HG02870 (cell line): ENCODE data around the gene RAB26.
"Not testable (repeated sequence)": the region's sequence is repeated elsewhere in the genome, so short reads cannot be mapped to it uniquely, and the experiment has no call there.

Source experiments
- ATAC-seq: cut with Tn5 transposase; IDR thresholded peaks from one replicate; pipeline ENCODE4 v1.9.1; 2021; ENCODE audit warnings: mild to moderate bottlenecking, moderate library complexity; ENCODE audit not compliant: unreplicated experiment

RAB26 gene

DNA sequence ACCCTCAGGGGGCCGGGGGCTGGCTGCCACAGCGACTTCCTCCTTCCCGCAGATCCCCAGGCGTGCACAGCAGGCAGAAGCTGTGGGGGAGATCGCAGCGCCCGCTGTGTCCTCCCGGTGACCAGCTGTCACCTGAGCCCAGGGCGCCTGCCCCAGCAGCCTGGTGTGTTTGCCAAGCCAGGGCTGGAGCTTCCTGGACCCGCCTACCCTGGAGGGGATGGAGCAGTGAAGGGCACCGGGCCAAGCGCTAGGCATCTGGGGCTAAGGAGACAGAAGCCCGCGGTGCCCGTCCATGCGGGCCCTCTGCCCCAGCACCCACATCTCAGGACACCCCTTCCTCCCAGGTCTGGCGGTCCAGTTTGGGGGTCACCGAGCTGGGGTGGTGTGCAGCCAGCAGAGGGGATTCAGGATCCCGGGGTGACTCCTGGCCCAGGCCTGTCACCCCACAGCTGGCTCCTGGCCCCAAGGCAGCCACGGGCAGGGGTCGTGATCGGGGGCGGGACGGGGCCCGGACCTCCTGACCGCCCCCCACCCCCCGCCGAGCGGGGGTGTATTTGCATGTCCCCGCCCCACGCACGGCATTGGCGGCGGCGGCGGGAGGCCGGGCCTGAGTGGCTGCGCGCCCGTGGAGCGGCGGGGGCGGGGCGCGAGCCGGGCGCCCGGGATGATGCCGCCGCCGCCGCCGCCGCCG, at the start of gene RAB26:
TSS of gene RAB26 (plus strand) at position 645 of the 691 bp plus-strand sequence. CDS start 159 bp downstream, outside the sequence.
- no peak for ATAC-seq

DNA sequence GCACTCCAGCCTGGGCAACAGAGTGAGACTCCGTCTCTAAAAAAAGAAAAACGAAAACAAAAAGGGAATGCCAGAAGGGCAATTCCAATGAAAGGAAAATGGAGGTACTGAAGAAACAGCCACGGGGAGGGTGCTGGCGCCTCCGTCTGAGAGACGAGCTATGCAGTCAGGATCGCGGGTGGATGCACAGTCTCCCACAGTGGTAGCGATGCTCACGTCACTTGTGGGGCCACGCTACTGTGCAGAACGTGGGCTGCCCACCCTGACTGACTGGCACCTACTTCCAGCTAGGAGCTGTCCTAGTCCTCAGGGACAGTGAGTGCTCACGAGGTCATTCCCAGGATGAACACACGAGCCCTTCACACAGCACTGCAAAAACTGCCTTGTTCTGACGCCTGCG, 46.8 kb upstream of the RAB26 start:
- ATAC-seq, result not testable (repeated sequence)

- ATAC-seq, result no peak
Measured at GRCh38 chr16:2102471-2102870, 46.0 kb upstream of the RAB26 start.

- ATAC-seq, result not testable (repeated sequence)
Measured at GRCh38 chr16:2104464-2104863, 44.0 kb upstream of the RAB26 start.

- ATAC-seq, result not testable (repeated sequence)
Measured at GRCh38 chr16:2105291-2105690, 43.1 kb upstream of the RAB26 start.

- not testable (repeated sequence) for ATAC-seq
Measured at GRCh38 chr16:2105769-2106168, 42.7 kb upstream of the RAB26 start.

DNA sequence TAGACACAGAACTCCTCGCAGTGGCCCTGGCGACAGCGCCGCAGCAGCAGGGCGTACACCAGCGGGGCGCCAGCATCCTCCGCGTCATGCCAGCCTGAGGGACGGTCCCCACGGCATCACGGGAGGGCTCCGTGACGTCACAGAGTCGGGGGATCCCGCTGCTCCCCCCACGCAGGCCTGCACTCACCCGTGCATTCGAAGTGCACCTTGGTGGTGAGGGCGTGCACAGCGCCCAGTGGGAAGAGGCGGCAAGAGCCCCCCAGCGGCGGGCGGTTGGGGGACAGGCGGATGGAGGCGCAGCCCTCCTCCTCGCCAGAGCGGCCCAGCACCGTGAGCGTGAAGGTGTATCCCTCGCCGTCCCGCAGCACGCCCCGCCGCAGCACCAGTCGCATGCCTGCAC, 42.2 kb upstream of the RAB26 start:
- ATAC-seq, result not testable (repeated sequence)

GRCh38 chr16:2107121-2107790, 41.2 kb upstream of the RAB26 start:
- not testable (repeated sequence) for ATAC-seq

- not testable (repeated sequence) for ATAC-seq
Measured at GRCh38 chr16:2107791-2108125, 40.7 kb upstream of the RAB26 start.

GRCh38 chr16:2108446-2109270, 39.8 kb upstream of the RAB26 start:
- ATAC-seq, result not testable (repeated sequence)

GRCh38 chr16:2109271-2109580, 39.2 kb upstream of the RAB26 start:
- not testable (repeated sequence) for ATAC-seq

- ATAC-seq, result not testable (repeated sequence)
Measured at GRCh38 chr16:2109872-2110271, 38.6 kb upstream of the RAB26 start.

GRCh38 chr16:2110332-2111008, 38.0 kb upstream of the RAB26 start:
- ATAC-seq, result not testable (repeated sequence)

- ATAC-seq, result not testable (repeated sequence)
Measured at GRCh38 chr16:2111009-2111353, 37.4 kb upstream of the RAB26 start.

- not testable (repeated sequence) for ATAC-seq
Measured at GRCh38 chr16:2111412-2112335, 36.8 kb upstream of the RAB26 start.

GRCh38 chr16:2112539-2113106, 35.8 kb upstream of the RAB26 start:
- ATAC-seq, result not testable (repeated sequence)

DNA sequence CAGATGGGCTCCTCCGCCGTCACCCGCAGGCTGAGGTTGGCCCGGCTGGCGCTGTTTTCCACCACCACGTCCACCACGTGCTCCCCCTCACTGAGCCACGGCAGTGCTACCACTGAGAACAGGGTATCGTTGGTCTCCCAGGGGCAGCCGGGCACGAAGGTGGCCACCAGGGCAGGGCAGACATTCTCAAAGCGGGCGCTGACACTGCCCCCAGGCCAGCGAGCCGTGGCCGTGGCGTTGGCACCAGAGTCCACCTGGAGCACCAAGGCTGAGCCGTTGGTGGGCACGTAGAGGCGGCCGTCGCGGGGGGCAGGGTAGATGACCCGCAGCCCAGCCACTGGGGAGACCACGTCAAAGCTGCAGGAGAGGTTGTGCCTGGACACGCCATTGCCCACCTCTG, 34.2 kb upstream of the RAB26 start:
- not testable (repeated sequence) for ATAC-seq

- ATAC-seq, result not testable (repeated sequence)
Measured at GRCh38 chr16:2114885-2115590, 33.4 kb upstream of the RAB26 start.

DNA sequence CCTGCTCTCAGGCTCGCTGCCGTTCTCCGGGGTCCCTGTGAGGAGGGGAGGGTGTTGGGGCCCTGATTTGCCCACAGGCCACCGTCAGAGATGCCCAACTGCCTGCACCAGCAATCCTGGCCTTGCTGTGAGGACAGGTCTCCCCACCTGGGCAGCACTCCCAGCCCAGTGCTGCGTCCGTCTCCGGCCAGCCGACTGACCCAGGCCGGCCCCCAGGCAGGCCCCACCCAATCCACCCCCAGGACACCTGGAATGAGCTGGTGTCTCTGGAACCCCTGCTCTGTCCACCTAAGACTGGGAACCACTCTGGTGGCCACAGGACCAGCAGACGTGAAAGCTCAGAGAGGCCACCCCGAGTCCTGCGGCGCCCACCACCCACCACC, 32.8 kb upstream of the RAB26 start:
- ATAC-seq, result no peak
